OCI-LY7 (cell line): ENCODE results near the gene IL17REL.

Source experiments
- EZH2phosphoT487 ChIP-seq: fragments of 200-600 bp; sonication (generic); IDR thresholded peaks from 2 replicates; pipeline ENCODE4 v1.6.1; 2018; ENCODE audit warnings: low read depth, borderline replicate concordance, mild to moderate bottlenecking, mixed run types, antibody characterized with exemption, low read length, moderate library complexity, mixed read lengths
- TF ChIP-seq, protein P1 (sequence below): fragments of 200-600 bp; sonication (generic); conservative IDR thresholded peaks from 2 replicates; pipeline ENCODE4 v1.5.1; 2014; ENCODE audit warnings: mild to moderate bottlenecking, antibody characterized with exemption, low read length, moderate library complexity, mixed read lengths

DNA sequence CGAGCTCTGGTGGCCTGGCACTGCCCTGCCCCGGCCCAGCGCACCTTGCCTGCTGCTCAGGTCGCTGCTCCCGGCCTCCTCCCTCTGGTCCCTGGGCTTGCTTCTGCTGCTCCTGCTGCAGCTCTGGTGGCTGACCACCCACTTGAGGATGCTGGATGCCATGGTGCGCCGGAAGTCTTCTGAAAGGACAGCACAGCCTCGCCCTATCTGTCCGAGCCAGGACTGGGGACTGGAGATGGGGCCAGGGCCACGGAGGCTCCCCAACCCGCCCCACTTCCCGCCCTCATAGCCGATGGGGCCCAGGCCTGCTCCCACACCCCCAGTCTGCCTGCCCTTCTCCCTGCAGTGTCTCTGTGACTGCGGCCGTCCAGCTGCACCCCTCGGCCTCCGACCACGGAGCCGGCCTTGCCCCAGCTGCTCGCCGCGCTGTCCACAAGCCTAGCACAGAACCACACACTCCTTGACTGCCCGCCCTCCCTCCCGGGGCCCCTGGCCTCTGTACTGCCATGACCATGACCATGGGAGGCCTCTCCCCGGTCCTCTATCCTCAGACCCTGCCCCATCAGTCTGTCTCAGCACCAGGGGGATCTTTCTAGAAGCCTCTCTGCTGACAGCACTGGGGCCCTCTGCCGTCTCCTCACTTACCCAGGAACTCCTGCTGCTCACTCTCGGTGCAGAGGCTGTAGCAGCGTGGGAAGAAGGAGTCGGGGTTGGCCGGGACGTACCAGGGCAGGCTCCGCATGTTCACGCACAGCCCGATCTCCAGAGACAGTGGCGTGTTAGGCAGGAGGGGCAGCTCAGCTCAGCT is 32.9 kb upstream of the IL17REL start:
- TF ChIP-seq, protein P1, sequence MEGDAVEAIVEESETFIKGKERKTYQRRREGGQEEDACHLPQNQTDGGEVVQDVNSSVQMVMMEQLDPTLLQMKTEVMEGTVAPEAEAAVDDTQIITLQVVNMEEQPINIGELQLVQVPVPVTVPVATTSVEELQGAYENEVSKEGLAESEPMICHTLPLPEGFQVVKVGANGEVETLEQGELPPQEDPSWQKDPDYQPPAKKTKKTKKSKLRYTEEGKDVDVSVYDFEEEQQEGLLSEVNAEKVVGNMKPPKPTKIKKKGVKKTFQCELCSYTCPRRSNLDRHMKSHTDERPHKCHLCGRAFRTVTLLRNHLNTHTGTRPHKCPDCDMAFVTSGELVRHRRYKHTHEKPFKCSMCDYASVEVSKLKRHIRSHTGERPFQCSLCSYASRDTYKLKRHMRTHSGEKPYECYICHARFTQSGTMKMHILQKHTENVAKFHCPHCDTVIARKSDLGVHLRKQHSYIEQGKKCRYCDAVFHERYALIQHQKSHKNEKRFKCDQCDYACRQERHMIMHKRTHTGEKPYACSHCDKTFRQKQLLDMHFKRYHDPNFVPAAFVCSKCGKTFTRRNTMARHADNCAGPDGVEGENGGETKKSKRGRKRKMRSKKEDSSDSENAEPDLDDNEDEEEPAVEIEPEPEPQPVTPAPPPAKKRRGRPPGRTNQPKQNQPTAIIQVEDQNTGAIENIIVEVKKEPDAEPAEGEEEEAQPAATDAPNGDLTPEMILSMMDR = no peak
- TF ChIP-seq EZH2phosphoT487 = no peak
